Body of pancreas (tissue), 4 donors: ENCODE measurements around the gene ZNF813. TPM values are rescaled to one million over a fixed set of nuclear protein-coding genes. Genes with fewer than 3 reads are reported as not detected.
A peak's percentile ranks its signal among the peaks of the same experiment; 100 is the strongest.
"Not testable (repeated sequence)": the region's sequence is repeated elsewhere in the genome, so short reads cannot be mapped to it uniquely, and the experiment has no call there.

ENCODE experiments used
- ATAC-seq: fragments of 150-250 bp; one replicate; pipeline ENCODE4 v1.9.1; 2016
- DNase-seq, 4 donors: peaks; one replicate each; pipeline ENCODE4 v3.0.0-alpha.2; 2019
- H3K27ac ChIP-seq, 4 donors: fragments of 200-600 bp; sonication (generic); 1 replicate in 3 of 4; 2 replicates in 1 of 4; pipeline versions ENCODE4 v1.5.1 to v1.6.1; 2016 to 2019; ENCODE audit warnings: mild to moderate bottlenecking in 1 of 4, mixed read lengths in 1 of 4, moderate library complexity in 1 of 4
- H3K27me3 ChIP-seq, 2 donors: fragments of 200-600 bp; sonication (generic); one replicate each; pipeline ENCODE4 v1.6.0; 2016; ENCODE audit warnings: mild to moderate bottlenecking in 1 of 2
- H3K36me3 ChIP-seq, 2 donors: fragments of 200-600 bp; sonication (generic); replicated peaks in 1 of 2; 2 replicates each; pipeline ENCODE4 v1.5.1; 2016; ENCODE audit warnings: low read depth in 2 of 2; ENCODE audit not compliant: insufficient read depth in 1 of 2
- H3K4me1 ChIP-seq: fragments of 200-600 bp; sonication (generic); one replicate; pipeline ENCODE4 v1.6.0; 2016
- H3K4me3 ChIP-seq, 2 donors: fragments of 200-600 bp; sonication (generic); 1 replicate in 1 of 2; 2 replicates in 1 of 2; pipeline ENCODE4 v1.5.1; 2016 to 2019
- H3K9me3 ChIP-seq, 3 donors: fragments of 200-600 bp; sonication (generic); 1 replicate in 2 of 3; 2 replicates in 1 of 3; pipeline ENCODE4 v1.5.1; 2016
- POLR2A ChIP-seq, 3 donors: fragments of 450-650 bp; IDR thresholded peaks; one replicate each; pipeline ENCODE4 v1.6.1; 2016; ENCODE audit warnings: antibody characterized with exemption in 3 of 3, mild to moderate bottlenecking in 2 of 3
- WGBS, 2 donors: methylation state at CpG; one replicate each; pipeline ENCODE4 v1.1.5; 2017; 5-methylcytosine and 5-hydroxymethylcytosine counted together
- intact Hi-C: fragments of 100-400 bp; cut with DNase I; formaldehyde crosslinking; loops from one replicate; pipeline ENCODE4 v1.15.1; 2023
- total RNA-seq, 2 donors: library from RNA; depleted of rRNA; stranded (reverse); fragments of >200 nt; gene quantifications; one replicate each; pipeline ENCODE4 v1.1.0, GENCODE V29; 2016
- TF ChIP-seq, protein P1 (sequence below), 7 experiments: fragments of 450-650 bp in 4 of 7; fragments of 200-600 bp in 3 of 7; sonication (generic) in 3 of 7; IDR thresholded peaks; one replicate each; pipeline ENCODE4 v1.5.1; 2016 to 2019; ENCODE audit warnings: antibody characterized with exemption in 7 of 7

The ZNF813 gene
- 1 to 10 TPM; 1.6 to 1.8 TPM for total RNA-seq

- peak; percentile 99 for ATAC-seq
These were observed at the start of gene ZNF813 for GRCh38 chr19:53467485-53468262. TSS of gene ZNF813 (plus strand) at chr19:53467733. CDS start at chr19:53483823, 16,090 bp downstream.

DNA sequence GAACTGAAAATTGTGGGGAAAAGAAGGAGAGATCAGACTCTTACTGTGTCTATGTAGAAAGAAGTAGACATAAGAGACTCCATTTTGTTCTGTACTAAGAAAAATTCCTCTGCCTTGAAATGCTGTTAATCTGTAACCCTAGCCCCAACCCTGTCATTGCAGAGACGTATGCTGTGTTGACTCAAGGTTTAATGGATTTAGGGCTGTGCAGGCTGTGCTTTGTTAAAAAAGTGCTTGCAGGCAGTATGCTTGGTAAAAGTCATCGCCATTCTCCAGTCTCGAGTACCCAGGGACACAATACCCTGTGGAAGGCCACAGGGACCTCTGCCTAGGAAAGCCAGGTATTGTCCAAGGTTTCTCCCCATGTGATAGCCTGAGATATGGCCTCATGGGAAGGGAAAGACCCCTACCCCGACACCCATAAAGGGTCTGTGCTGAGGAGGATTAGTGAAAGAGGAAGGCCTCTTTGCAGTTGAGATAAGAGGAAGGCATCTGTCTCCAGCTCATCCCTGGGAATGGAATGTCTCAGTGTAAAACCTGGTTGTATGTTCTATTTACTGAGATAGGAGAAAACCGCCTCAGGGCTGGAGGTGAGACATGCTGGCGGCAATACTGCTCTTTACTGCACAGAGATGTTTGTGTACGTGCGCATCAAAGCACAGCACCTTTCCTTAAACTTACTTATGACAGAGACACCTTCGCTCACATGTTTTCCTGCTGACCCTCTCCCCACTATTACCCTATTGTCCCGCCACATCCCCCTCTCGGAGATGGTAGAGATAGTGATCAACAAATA, 46.8 kb upstream of the ZNF813 start:
- WGBS, 2 donors, result 62 to 63% methylated on average over 9 to 11 of the region's 11 CpGs
- H3K36me3 ChIP-seq, intact Hi-C loops, H3K27me3 ChIP-seq, H3K4me3 ChIP-seq, H3K4me1 ChIP-seq, H3K9me3 ChIP-seq, H3K27ac ChIP-seq, ATAC-seq: not testable (repeated sequence)
- peak in 1 of 4 donors; percentile 6 for DNase-seq

More at GRCh38 chr19:53467485-53468262, at the start of gene ZNF813:
- peak within 1 kb of the TSS; percentile 20 to 32 for H3K4me3 ChIP-seq
- WGBS, 2 donors, result 0 to 1% methylated on average over 31 to 52 of the region's 55 CpGs
- no peaks in the 10 kb centered on the region for H3K36me3 ChIP-seq
- peak; percentile 95 to 97 (median 96) for DNase-seq
- peak within 1 kb of the TSS in 3 of 4 donors; percentile 61 to 82 (median 72) for H3K27ac ChIP-seq
- peaks cover 14% of the 10 kb centered on the region for H3K4me1 ChIP-seq
- TF ChIP-seq POLR2A (IDR thresholded peaks at IDR 0.05), result peak in 2 of 3 donors; percentile 51 to 61
- TF ChIP-seq, protein P1, sequence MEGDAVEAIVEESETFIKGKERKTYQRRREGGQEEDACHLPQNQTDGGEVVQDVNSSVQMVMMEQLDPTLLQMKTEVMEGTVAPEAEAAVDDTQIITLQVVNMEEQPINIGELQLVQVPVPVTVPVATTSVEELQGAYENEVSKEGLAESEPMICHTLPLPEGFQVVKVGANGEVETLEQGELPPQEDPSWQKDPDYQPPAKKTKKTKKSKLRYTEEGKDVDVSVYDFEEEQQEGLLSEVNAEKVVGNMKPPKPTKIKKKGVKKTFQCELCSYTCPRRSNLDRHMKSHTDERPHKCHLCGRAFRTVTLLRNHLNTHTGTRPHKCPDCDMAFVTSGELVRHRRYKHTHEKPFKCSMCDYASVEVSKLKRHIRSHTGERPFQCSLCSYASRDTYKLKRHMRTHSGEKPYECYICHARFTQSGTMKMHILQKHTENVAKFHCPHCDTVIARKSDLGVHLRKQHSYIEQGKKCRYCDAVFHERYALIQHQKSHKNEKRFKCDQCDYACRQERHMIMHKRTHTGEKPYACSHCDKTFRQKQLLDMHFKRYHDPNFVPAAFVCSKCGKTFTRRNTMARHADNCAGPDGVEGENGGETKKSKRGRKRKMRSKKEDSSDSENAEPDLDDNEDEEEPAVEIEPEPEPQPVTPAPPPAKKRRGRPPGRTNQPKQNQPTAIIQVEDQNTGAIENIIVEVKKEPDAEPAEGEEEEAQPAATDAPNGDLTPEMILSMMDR (IDR thresholded peaks at IDR 0.05), result no peak
- H3K9me3 ChIP-seq, result no peaks in the 10 kb centered on the region
- intact Hi-C loops, result no loop called here
- H3K27me3 ChIP-seq, result no peaks in the 10 kb centered on the region

- WGBS, 2 donors, result 77% methylated on average over 5 of the region's 5 CpGs
- ATAC-seq, result no peak
- Histone ChIP-seq H3K27ac (no peak overlapping the region), H3K36me3 (no peaks in the 10 kb centered on the region), H3K4me3 (no peak overlapping the region), H3K4me1 (no peaks in the 10 kb centered on the region), H3K9me3 (no peaks in the 10 kb centered on the region), H3K27me3 (no peaks in the 10 kb centered on the region)
- TF ChIP-seq, protein P1 (IDR thresholded peaks at IDR 0.05), result no peak
- no peak for TF ChIP-seq POLR2A (IDR thresholded peaks at IDR 0.05)
- DNase-seq, result no peak
- intact Hi-C loops, result no loop called here
These were observed 45.0 kb upstream of the ZNF813 start for GRCh38 chr19:53422551-53422950.

DNA sequence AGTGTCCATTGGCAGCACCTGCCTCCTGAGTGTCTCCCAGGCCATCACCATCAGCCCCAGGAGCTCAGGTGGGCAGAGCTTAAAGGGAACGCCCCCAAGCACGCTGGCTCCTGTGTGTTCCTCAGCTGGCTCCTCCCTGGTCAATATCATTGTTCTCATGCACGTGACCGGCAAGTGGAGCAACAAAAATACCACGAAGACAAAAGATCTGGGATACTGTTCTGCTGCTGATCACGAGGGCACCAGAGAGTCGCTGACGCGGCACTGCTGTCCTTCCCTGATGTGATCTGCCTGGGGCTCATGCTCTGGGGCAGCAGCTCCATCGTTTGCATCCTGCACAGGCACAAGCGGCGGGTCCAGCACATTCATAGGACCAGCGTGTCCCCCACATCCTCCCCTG, 44.5 kb upstream of the ZNF813 start:
- DNase-seq, ATAC-seq, H3K27ac ChIP-seq, H3K4me1 ChIP-seq, H3K27me3 ChIP-seq, H3K4me3 ChIP-seq, intact Hi-C loops, H3K9me3 ChIP-seq, H3K36me3 ChIP-seq: not testable (repeated sequence)
- 10 to 20% methylated on average over 1 to 2 of the region's 13 CpGs for WGBS, 2 donors

DNA sequence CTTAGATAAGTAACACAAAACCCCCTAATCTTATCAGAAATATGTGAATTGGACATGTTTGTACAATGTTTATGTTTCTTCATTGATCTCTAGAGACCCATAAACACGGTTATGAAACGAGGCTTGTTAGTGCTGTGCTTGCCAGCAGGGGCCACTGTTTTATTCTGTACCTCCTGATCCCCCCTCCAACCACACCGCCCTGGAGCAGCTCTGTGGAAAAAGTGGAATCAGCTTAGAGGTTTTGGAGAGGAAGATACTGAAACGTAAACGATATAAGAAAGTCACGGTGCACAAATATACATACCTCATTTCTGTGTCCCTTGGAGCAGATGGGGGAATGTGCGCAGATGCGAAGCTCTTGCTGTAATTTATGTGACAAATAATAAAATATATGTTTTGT, 43.9 kb upstream of the ZNF813 start:
- peak in 2 of 4 donors; percentile 13 to 14 for DNase-seq
- 47 to 57% methylated on average over 6 to 8 of the region's 8 CpGs for WGBS, 2 donors
- H3K27ac ChIP-seq, H3K9me3 ChIP-seq, H3K4me3 ChIP-seq, H3K27me3 ChIP-seq, H3K4me1 ChIP-seq, intact Hi-C loops, H3K36me3 ChIP-seq: not testable (repeated sequence)
- ATAC-seq, result peak; percentile 41

DNA sequence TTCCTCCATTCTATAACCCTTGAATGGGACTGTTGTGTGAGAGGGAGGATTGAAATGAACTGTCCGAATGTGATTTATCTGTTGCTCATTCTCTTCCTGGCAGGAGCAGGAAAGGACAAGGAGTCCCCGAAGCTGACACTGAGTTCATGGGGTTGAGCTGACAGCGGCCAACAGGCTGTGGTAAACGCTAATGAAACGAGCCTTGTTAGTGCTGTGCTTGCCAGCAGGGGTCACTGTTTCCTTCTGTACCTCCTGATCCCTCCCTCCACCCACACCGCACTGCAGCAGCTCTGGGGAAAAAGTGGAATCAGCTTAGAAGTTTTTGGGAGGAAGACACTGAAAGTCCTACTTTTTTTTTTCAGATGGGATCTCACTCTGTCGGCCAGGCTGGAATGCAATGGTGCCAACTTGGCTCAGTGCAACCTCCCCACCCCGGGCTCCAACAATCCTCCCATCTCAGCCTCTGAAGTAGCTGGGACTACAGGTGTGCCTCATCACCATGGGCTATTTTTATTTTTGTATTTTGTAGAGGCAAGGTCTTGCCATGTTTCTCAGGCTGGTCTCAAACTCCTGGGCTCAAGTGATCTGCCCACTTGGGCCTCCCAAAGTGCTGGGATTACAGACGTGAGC, 42.5 kb upstream of the ZNF813 start:
- peak; percentile 76 to 85 (median 82) for DNase-seq
- Histone ChIP-seq H3K27me3 (no peaks in the 10 kb centered on the region), H3K4me3 (no peak overlapping the region), H3K36me3 (no peaks in the 10 kb centered on the region), H3K9me3 (no peaks in the 10 kb centered on the region), H3K27ac (no peak overlapping the region), H3K4me1 (no peaks in the 10 kb centered on the region)
- WGBS, 2 donors, result 20 to 55% methylated on average over 4 to 9 of the region's 9 CpGs
- intact Hi-C loops, result no loop called here
- TF ChIP-seq, protein P1 (IDR thresholded peaks at IDR 0.05), result peak; percentile 68 to 79 (median 76)
- TF ChIP-seq POLR2A (IDR thresholded peaks at IDR 0.05), result no peak
- peak; percentile 95 for ATAC-seq
